Frontal cortex (tissue), 4 donors: ENCODE measurements around the gene OSBPL10. TPM values are rescaled to one million over a fixed set of nuclear protein-coding genes. Genes with fewer than 3 reads are reported as not detected.

Experiments
- DNase-seq, 2 donors: peaks; one replicate each; pipeline ENCODE4 v3.0.0; 2012; ENCODE audit warnings: low spot score in 2 of 2
- FAIRE-seq: peaks from 2 replicates; lab custom pipeline; 2012; peaks lifted over from hg19 to GRCh38; lab: Jason Lieb, UNC
- total RNA-seq: library from RNA; depleted of rRNA; stranded (reverse); fragments of >200 nt; gene quantifications from one replicate; pipeline ENCODE4 v1.2.3, GENCODE V29; 2014
- donor health status: control.
- donor health status: control.
- donor health status: control.

The OSBPL10 gene
- total RNA-seq, 1 donor from 2014 or later: 9.0 TPM

- DNase-seq (no peak), FAIRE-seq (peak; percentile 45)
Observed at GRCh38 chr3:31615071-31615875, 365.8 kb downstream of the OSBPL10 start.

- DNase-seq: no peak
- no peak for FAIRE-seq
Observed at GRCh38 chr3:31614162-31614921, 366.7 kb downstream of the OSBPL10 start.

DNA sequence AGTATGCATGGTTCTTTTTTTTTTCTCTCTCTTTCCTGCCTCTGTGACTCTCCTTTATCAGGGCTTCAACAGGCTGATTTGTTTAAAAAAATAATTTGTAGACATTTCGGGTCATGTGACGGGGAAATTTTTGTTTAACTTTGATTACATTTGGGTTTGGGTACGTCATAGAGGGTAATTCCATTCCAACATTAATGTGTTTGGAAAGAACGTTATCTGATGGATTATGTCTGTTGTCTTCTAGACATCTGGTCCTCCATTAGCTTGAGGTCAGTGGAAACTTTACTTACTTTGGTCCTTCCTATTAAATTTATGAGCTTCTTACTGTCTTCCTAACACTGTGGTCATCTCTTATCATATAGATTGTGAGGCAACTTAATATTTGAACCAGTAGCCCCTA lies 367.4 kb downstream of the OSBPL10 start:
- no peak for FAIRE-seq
- DNase-seq: no peak

GRCh38 chr3:31613177-31613576 lies 367.9 kb downstream of the OSBPL10 start:
- FAIRE-seq (no peak), DNase-seq (no peak)

Other genes starting within 250 kb of the OSBPL10 start
- gene ZNF860, start 488 bp upstream of the OSBPL10 start, total RNA-seq: 2.0 TPM
- gene GPD1L, start 125.4 kb upstream of the OSBPL10 start, total RNA-seq: 87.2 TPM